Measurements from ENCODE around the gene ZNF10. TPM values are rescaled to one million over a fixed set of nuclear protein-coding genes. Genes with fewer than 3 reads are reported as not detected.

The ZNF10 gene
- total RNA-seq, 1 donor from 2014 or later: 43.7 TPM

GRCh38 chr12:133202493-133203343, 72.3 kb downstream of the ZNF10 start:
- no peak for DNase-seq

- no peak for DNase-seq
Observed at GRCh38 chr12:133203344-133204263, 73.2 kb downstream of the ZNF10 start.

- no peak for DNase-seq
Observed at GRCh38 chr12:133204264-133204603, 73.8 kb downstream of the ZNF10 start.

- DNase-seq: no peak
Observed at GRCh38 chr12:133206390-133206789, 76.0 kb downstream of the ZNF10 start.

Other genes starting within 250 kb of the ZNF10 start
- 29.6 TPM for gene CHFR, start 243.0 kb upstream of the ZNF10 start, total RNA-seq
- 24.0 TPM for gene ZNF605, start 174.3 kb upstream of the ZNF10 start, total RNA-seq
- gene ZNF26, start 144.3 kb upstream of the ZNF10 start, total RNA-seq: 17.8 TPM
- 152 TPM for gene ZNF84, start 93.1 kb upstream of the ZNF10 start, total RNA-seq
- 51.3 TPM for gene ZNF140, start 49.7 kb upstream of the ZNF10 start, total RNA-seq
- gene ZNF891, start 353 bp upstream of the ZNF10 start, total RNA-seq: 9.7 TPM
- gene ZNF268, start 50.9 kb downstream of the ZNF10 start, total RNA-seq: 38.7 TPM
- gene ANHX, start 105.2 kb downstream of the ZNF10 start, total RNA-seq: not detected

All from occipital lobe (tissue), 2 donors.